Neural progenitor cell (in vitro differentiated cells): ENCODE data around the gene DLG2.

Experiments used
- CTCF ChIP-seq: fragments of 200-600 bp; sonication (generic); IDR thresholded peaks from 2 replicates; pipeline ENCODE4 v1.5.1; 2017; ENCODE audit warnings: antibody characterized with exemption, mild to moderate bottlenecking
- EZH2phosphoT487 ChIP-seq: fragments of 200-600 bp; sonication (generic); IDR thresholded peaks from 2 replicates; pipeline ENCODE4 v1.6.1; 2017; ENCODE audit warnings: antibody characterized with exemption

GRCh38 chr11:85539029-85539689 is 88.0 kb downstream of the DLG2 start:
- no peak for TF ChIP-seq CTCF
- no peak for TF ChIP-seq EZH2phosphoT487
